GM19467 (cell line): ENCODE measurements around the gene NR2F2.

ENCODE experiments used
- ATAC-seq: cut with Tn5 transposase; IDR thresholded peaks from one replicate; pipeline ENCODE4 v1.9.1; 2021; ENCODE audit warnings: mild to moderate bottlenecking, moderate library complexity; ENCODE audit not compliant: unreplicated experiment

NR2F2 gene

DNA sequence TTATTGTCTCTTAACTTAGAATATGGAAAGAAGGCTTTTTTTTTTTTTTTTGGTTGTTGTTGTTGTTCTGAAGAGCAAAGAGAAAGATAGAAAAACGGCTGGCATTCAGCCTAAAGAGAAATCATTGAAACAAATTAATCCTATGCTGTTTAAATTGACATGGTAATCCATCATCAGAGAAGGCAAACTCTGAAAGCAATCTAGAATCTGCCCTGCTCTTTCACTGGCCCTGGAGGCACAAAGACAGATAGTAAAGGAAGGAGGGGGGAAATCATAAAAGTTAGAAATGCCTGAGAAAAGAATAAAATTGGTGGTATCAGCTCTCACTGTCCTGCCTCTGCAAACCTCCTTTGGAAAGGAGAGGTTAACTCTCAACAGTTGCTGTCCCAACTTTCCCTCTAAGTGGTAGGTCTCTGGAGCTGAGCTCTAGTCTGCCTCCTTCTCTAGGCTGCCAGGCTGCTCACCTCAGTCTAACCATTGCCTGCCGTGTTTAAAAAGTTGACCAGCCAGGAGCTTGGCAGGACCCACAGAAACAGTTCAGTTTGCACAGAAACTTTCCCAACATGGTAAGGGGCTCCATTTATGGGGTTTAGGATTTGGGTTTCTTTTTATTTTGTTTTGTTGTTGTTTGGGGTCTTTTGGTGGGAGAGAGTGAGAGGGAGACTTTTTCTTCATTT, 13.4 kb upstream of the NR2F2 start:
- ATAC-seq: no peak

- ATAC-seq: no peak
These were observed 10.4 kb upstream of the NR2F2 start for GRCh38 chr15:96320107-96320506.

DNA sequence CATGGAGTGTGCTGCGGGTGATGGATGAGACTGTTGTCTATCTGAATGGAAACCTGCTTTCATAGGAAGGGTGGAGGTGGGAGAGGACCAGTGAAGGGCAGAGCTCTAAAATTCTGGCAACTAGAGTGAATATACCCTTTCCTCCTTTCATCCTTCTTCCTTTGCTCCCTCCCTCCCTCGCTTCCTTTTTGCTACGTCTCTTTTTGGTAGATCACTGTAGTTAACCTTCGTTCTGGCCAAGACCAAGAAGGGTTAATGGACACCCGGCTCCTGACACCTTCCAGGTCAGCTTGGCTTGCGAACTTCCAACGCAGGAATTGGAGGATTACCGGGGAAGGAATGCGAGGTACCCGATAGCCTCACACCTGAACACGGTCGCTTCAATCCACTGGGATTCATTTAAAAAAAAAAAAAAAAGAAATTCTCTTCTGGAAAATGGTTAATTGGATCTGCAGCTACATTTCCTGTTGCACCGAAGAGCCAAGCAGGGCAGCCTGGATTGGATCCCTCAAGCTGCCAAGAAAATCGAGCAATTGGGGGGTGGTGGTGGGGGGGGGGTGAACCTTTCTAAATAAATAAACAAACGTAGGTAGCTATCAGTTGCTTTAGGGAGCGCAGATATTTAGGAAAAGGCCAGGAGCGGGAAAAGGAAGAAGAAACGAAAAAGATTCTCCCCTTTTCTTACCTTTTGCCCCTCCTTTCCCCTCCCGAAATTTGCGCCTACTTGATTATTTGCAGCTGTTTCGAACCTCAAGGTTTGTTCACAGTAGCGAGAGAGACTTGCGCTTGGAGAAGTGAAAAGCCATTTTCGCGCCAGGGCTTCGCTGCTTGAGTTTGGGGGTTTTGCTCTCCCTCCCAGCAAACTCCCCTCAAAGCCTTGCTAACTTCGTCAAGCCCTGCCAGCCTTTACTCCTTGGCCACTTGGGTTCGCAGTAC, 9.5 kb upstream of the NR2F2 start:
- no peak for ATAC-seq

GRCh38 chr15:96321639-96322535, 8.6 kb upstream of the NR2F2 start:
- ATAC-seq: no peak

DNA sequence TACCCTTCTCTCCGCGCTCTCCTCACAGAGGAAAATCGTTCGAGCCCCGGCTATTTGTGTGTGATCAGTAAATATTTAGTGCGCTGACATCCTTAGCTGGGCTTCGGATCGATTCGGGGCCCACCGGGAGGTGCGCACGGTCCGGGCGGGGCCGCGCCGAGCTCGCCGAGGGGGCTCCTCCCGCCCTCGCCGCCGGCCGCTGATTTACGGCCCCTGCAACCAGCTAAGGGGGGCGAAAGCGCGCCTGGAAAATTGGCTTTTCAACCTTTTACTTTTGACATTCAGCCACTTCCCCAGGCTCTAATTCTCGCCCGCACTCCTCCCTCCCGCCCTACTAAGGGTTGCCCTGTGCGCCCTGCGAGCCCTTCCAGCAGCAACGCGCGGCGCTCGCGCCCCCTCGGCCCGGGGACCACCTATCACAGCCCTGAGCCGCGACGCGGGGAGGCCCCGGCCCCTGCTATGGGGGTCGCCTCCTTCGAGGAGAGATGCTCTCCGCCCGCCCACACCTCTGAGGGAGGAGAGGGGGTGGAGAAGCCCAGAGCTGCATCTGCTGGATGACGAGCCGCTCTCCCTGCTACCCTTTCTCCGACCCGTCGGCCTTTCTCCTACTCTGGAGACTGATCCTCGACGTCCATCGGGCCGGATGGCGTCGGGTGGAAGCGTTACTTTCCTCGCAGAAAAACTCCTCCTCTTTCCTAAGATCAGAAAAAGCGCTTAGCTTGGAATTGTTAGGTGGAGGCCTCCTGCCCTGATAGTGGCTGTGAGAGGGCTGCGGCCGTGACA, 7.8 kb upstream of the NR2F2 start:
- ATAC-seq: no peak

DNA sequence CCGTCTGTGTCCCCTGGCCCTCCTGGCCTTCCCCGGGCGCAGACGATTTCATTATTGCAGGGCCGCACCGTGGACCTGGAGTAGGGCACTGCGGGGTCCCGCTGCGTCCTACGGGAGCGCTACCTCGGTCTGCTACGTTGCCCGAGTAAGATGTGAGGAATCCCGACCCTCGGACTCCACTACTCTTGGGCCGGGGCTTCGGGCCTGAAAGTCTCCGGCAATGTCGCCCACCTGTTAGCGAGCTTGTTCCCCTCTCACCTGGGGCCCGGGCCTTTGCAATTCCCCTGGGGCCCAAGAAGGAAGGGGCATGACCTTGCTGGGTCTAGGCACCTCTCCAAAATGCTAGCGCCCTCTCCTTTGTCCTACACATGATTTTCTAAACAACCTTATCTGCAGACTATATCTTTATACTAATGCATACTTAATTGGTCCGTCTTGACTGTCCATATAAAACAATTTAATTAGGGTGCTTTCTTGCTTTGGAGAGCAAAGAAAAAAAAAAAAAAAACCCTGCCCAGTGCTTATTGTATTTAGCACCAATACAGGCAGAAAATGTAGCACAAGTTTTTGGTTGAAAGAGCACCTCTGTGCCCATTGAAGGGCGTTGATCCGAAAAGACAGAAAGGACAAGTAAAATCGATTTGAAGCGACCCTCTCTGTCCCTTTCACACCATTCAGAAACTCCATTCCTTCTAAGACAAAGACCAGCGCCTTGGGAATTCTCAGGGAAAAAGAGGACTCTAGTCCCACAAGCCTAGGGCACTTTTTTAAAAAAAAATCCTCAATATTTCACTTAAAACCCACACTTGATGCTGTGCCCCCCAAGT, 7.0 kb upstream of the NR2F2 start:
- no peak for ATAC-seq

DNA sequence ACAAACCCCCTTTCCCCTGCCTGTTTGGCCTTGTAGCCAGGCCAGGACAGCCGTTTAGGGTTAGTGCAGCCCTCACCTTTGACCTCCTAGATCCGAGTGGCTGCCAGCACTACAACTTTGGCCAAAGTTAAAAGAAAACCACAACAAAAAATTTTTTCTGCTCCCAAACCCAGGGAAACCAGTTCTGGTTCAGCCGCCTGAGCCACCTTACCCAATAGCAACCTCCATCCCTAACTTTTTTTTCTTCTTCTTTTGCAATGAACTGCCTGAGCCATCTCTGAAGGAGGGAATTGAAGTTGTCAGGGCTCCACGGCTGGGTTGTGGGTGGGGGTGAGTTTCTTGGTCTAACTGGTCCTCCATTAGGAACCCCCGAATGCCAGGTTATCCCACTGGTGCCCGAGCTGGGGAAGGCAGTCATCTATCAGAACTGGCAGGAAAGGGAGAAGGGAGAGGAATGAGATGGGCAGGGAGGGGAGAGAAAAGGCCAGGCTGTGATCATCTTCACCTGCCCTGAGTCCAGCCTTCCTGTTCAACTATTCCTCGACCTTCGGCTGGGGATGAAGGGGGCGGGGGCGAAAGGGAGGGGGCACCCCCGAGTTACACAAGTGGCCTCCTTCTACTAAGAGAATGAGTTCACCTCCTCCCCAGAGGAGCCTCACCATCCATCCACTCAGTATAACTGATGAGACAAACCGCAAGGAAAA, 6.2 kb upstream of the NR2F2 start:
- no peak for ATAC-seq

DNA sequence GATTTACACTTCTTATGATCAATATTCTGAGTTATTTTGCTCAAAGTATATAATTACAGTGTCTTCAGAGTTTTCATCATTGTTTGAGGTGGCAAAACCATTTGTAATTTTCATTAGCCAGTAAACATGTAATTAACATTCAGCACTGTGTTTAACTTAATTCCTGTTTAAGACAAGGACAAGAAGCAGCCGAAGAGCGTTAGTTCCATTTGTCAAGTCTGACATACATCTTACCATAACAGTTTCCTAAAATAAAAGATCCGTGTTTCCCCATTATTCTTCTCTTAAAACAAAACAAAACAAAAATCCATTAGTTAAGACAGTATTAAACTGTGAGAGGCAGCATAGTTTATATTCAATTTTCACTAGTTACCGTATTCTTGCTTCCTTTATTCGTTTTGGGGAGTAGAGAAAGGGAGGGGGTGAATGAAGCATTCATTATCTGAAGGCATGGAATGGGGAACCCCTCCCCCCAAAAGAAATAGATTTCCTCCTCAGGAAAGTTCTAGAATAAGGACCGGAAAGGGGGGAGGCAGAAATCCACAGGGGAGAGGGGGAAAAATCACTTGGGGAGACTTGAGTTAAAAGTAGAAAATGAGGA, 5.5 kb upstream of the NR2F2 start:
- ATAC-seq: no peak

DNA sequence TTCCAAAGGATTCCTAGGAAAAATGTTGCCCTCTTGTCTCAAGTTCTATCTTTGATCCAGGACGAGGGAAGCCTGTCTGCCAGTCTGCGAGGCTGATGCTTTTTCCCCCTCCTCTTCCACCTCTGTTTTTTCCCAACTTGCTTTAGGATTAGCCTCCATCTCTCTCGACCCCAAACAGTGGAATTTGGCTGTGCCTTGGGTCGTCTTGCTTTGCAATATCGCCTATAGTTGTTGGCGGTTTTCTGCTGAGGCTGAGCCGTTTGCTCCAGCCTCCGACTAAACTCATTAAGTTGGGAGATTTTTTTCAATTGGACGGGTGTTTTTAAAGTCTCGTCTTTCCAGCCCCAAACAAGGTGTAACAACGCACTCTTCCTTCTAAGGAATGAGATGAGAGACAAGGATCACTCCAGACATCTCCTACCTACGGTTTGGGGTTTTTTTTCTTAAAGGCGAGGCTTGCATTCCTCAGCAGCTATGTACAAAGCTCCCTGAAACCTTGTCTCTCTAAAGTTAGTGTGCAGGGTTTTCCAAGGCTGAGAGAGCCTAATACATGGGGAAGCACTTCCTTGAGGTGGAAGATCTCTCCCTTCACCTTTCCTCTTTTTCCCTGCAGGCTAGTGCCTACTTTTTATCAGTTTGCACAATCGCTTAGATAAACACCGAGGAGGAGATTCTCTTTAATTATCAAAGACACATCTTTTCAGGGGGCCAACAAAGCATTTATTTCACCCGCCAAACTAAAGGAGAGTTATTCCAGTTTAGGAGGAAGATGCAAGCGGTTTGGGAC, 4.8 kb upstream of the NR2F2 start:
- ATAC-seq: no peak

DNA sequence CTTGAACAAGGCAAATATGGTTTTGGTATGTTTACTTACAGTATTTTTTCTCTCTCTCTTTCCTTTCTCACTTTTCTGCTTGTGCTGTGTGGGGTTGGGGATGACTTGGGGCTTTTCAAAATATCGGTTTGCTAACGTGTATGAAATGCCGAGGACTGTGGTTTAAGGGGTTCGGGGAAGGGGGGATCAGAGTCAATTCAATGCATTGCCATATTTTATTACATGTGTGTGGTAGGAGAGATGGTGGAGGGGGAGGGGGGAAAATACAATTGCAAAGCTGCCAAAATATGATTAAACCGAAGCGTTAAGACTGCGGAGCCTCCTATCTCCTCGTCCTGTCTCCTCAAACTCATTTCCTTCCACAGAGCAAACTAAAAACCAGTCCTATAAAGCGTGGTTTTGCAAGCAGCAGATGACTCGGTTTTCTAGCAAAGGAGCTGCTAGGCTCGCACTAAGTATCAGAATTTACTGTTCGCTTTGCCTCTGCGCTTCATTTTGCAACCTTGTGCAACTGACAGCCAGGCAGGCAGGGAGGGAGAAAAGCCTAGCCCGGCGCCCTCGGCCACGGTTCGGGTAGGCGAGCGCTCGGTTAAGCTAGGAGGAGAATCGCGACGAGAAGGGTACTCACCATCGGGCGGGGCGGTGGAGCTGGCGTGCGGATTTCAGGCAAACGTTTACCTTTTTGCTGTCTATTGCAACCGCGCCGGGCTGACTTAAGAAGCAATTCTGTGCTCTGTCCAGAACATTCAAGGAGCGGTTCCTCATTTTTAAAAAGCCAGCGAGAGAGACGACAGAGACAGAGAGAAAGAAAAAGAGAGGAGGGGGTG, 4.0 kb upstream of the NR2F2 start:
- no peak for ATAC-seq

DNA sequence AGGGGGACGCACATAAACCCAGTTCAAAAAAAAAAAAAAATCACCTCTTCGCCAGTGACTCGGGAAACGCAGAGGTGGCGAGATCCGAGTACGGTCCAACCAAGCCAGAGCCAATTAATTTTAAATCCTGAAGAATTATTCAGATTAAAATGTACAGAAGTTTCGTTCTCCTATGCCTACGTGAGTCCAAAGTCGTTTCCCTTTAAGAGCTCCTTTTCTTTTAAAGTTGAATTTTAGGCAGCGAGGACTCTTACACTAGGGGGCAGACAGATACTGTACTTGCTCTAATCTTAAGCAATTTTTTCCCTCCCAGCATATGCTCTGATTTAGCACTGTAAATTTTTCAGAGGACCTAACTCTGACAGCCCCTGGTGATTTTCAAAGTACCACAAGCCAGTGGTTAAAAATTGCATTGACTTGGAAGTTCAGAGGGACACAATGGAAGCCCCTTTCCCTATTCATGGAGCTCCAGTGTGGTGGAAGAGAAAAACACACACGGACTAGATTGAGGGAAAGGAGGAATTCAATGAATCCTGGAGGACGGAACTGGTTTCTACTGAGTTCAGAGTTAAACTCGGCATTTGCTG, 3.3 kb upstream of the NR2F2 start:
- ATAC-seq: no peak

GRCh38 chr15:96328181-96328876, 2.2 kb upstream of the NR2F2 start:
- no peak for ATAC-seq

- ATAC-seq: no peak
These were observed 1.7 kb upstream of the NR2F2 start for GRCh38 chr15:96328877-96329195.

- ATAC-seq: no peak
These were observed 1.0 kb upstream of the NR2F2 start for GRCh38 chr15:96329403-96329981.

GRCh38 chr15:96330064-96330449, 443 bp upstream of the NR2F2 start:
- peak; percentile 13 for ATAC-seq
